K562 (cell line): ENCODE results near the gene ABCC5. TPM values are rescaled to one million over a fixed set of nuclear protein-coding genes. Genes with fewer than 3 reads are reported as not detected.

ENCODE experiments used
- ATAC-seq: fragments of 200-7000 bp; cut with Tn5 transposase; 3 replicates; pipeline ENCODE4 v1.9.1; 2020; ENCODE audit warnings: moderate library complexity
- BruUV-seq: library from RNA; stranded (reverse); fragments of 400-500 nt; replicated peaks from 2 replicates; lab custom pipeline; 2021; lab: Mats Ljungman, UMichigan
- CTCF ChIA-PET: fragments of 300-600 bp; formaldehyde crosslinking; extraction: SDS; loops from one replicate; lab custom pipeline; 2021; ENCODE audit warnings: low intra/inter-chr PET ratio; lab: Yijun Ruan, JAX
- POLR2A ChIA-PET: fragments of 300-600, 350-650 bp; sonication (Branson Sonifier 250); formaldehyde crosslinking; extraction: SDS; loops from one replicate; lab custom pipeline; 2021; ENCODE audit warnings: antibody characterized with exemption, inconsistent platforms; lab: Yijun Ruan, JAX
- DNase-seq, 4 experiments: peaks; one replicate each; pipeline versions ENCODE4 v3.0.0 to v3.0.0-alpha.2; 2011 to 2018; ENCODE audit warnings: low spot score in 3 of 4, mixed read lengths in 3 of 4; ENCODE audit errors: extremely low read depth in 1 of 4
- FAIRE-seq: peaks from 2 replicates; lab custom pipeline; 2011; peaks lifted over from hg19 to GRCh38; lab: Jason Lieb, UNC
- H2AFZ ChIP-seq: 2 replicates; pipeline ENCODE4 v1.6.0; 2011; ENCODE audit warnings: low read depth, low read length, control low read depth, inconsistent platforms
- H3K27ac ChIP-seq: fragments of 200-600 bp; 3 replicates; pipeline ENCODE4 v1.8.0; 2011; ENCODE audit warnings: low read depth, mild to moderate bottlenecking, control low read depth, inconsistent platforms, low read length, moderate library complexity, mixed read lengths; ENCODE audit errors: extremely low read depth
- H3K27me3 ChIP-seq, 2 experiments: fragments of 300-600 bp in 1 of 2; 2 replicates in 1 of 2; 3 replicates in 1 of 2; pipeline versions ENCODE4 v1.6.0 to v1.8.0; 2011; ENCODE audit warnings: inconsistent platforms in 2 of 2, low read length in 2 of 2, mild to moderate bottlenecking in 1 of 2, mixed read lengths in 1 of 2, moderate library complexity in 1 of 2; ENCODE audit not compliant: control insufficient read depth in 2 of 2, insufficient read depth in 2 of 2
- H3K36me3 ChIP-seq: fragments of 300-600 bp; 3 replicates; pipeline ENCODE4 v1.8.0; 2011; ENCODE audit warnings: mild to moderate bottlenecking, low read length, inconsistent platforms; ENCODE audit not compliant: control insufficient read depth, insufficient read depth
- H3K4me1 ChIP-seq, 2 experiments: fragments of 200-600 bp in 1 of 2; replicated peaks in 1 of 2; 2 replicates in 1 of 2; 3 replicates in 1 of 2; pipeline versions ENCODE4 v1.5.1 to v1.8.0; 2011; ENCODE audit warnings: inconsistent platforms in 2 of 2, low read length in 2 of 2, mild to moderate bottlenecking in 1 of 2, mixed read lengths in 1 of 2, moderate library complexity in 1 of 2; ENCODE audit not compliant: control insufficient read depth in 2 of 2, insufficient read depth in 2 of 2
- H3K4me2 ChIP-seq: 2 replicates; pipeline ENCODE4 v1.6.1; 2011; ENCODE audit warnings: low read length, control low read depth, inconsistent platforms, mixed read lengths; ENCODE audit not compliant: insufficient read depth
- H3K4me3 ChIP-seq: fragments of 200-600 bp; sonication (generic), shearing (Covaris generic); 2 replicates; pipeline ENCODE4 v1.5.1; 2016; ENCODE audit warnings: control low read depth, inconsistent platforms
- H3K79me2 ChIP-seq: fragments of 200-600 bp; 3 replicates; pipeline ENCODE4 v1.8.0; 2011; ENCODE audit warnings: low read length, inconsistent platforms; ENCODE audit not compliant: control insufficient read depth, insufficient read depth
- H3K9ac ChIP-seq, 2 experiments: 2 replicates each; pipeline versions ENCODE4 v1.6.0 to v1.6.1; 2011; ENCODE audit warnings: low read depth in 2 of 2, low read length in 2 of 2, control low read depth in 1 of 2, inconsistent platforms in 1 of 2, mild to moderate bottlenecking in 1 of 2, mixed read lengths in 1 of 2; ENCODE audit not compliant: insufficient read depth in 1 of 2
- H3K9me1 ChIP-seq: one replicate; pipeline ENCODE4 v1.6.0; 2011; ENCODE audit warnings: inconsistent platforms, mild to moderate bottlenecking, low read length, moderate library complexity; ENCODE audit not compliant: control insufficient read depth, insufficient read depth
- H3K9me3 ChIP-seq: replicated peaks from 2 replicates; pipeline ENCODE4 v1.5.1; 2011; ENCODE audit warnings: low read depth, low read length, inconsistent platforms; ENCODE audit not compliant: control insufficient read depth, insufficient read depth
- H4K20me1 ChIP-seq: replicated peaks from 2 replicates; pipeline ENCODE4 v1.6.1; 2011; ENCODE audit warnings: low read length, inconsistent platforms, mixed read lengths; ENCODE audit not compliant: control insufficient read depth, insufficient read depth
- AFF1 ChIP-seq, 2 experiments: fragments of 450-650 bp; IDR thresholded peaks; 2 replicates each; pipeline ENCODE4 v1.6.1; 2018; ENCODE audit warnings: mild to moderate bottlenecking in 2 of 2, low read depth in 1 of 2; ENCODE audit not compliant: partially characterized antibody in 2 of 2
- CBX2 ChIP-seq: fragments of 200-600 bp; sonication (generic); IDR thresholded peaks from one replicate; pipeline ENCODE4 v1.6.1; 2012; ENCODE audit warnings: mild to moderate bottlenecking, low read length, inconsistent platforms; ENCODE audit not compliant: insufficient read depth, poor library complexity, severe bottlenecking
- CHCHD3 ChIP-seq: fragments of 250-450 bp; sonication (Bioruptor Pico); IDR thresholded peaks from 2 replicates; pipeline ENCODE4 v2.1.2; 2022; ENCODE audit warnings: mild to moderate bottlenecking
- CREB3L1 ChIP-seq: fragments of 450-650 bp; IDR thresholded peaks from 2 replicates; pipeline ENCODE4 v1.6.1; 2014; ENCODE audit warnings: low read depth, mild to moderate bottlenecking, moderate library complexity, borderline replicate concordance
- KLF10 ChIP-seq: fragments of 250-450 bp; sonication (Bioruptor Pico); IDR thresholded peaks from 2 replicates; pipeline ENCODE4 v1.6.1; 2021; ENCODE audit warnings: matching md5 sums
- MXD1 ChIP-seq: fragments of 250-450 bp; sonication (Bioruptor Pico); IDR thresholded peaks from 2 replicates; pipeline ENCODE4 v1.8.0; 2021; ENCODE audit warnings: borderline replicate concordance, mild to moderate bottlenecking, moderate library complexity; ENCODE audit not compliant: poor library complexity, severe bottlenecking
- POLR2A ChIP-seq: fragments of 450-650 bp; conservative IDR thresholded peaks from 2 replicates; pipeline ENCODE4 v1.6.1; 2016
- SIX5 ChIP-seq, 2 experiments: IDR thresholded peaks; 2 replicates each; pipeline ENCODE4 v1.6.1; 2011; ENCODE audit warnings: low read length in 2 of 2, borderline replicate concordance in 1 of 2, low read depth in 1 of 2, mild to moderate bottlenecking in 1 of 2, moderate library complexity in 1 of 2; ENCODE audit not compliant: insufficient read depth in 1 of 2
- SMAD1 ChIP-seq: fragments of 150-350 bp; IDR thresholded peaks from 2 replicates; pipeline ENCODE4 v1.6.1; 2014; ENCODE audit warnings: low read length, low read depth; ENCODE audit not compliant: partially characterized antibody
- TSC22D4 ChIP-seq: fragments of 450-650 bp; IDR thresholded peaks from 2 replicates; pipeline ENCODE4 v1.6.1; 2016; ENCODE audit warnings: missing genetic modification characterization, missing biosample characterization, control low read depth
- XRCC3 ChIP-seq: fragments of 450-650 bp; IDR thresholded peaks from 2 replicates; pipeline ENCODE4 v1.6.1; 2017; ENCODE audit warnings: mild to moderate bottlenecking, moderate library complexity
- ZNF263 ChIP-seq: sonication (generic); formaldehyde crosslinking; IDR thresholded peaks from 2 replicates; pipeline ENCODE4 v1.8.0; 2022; ENCODE audit warnings: mild to moderate bottlenecking, missing genetic modification reagents, borderline replicate concordance
- ZNF77 ChIP-seq: fragments of 250-450 bp; sonication (Bioruptor Pico); IDR thresholded peaks from 2 replicates; pipeline ENCODE4 v1.5.0; 2020
- whole genome bisulfite sequencing: fragments of 100-300 bp; shearing (Covaris generic); methylation state at CpG from one replicate; pipeline ENCODE4 v1.1.6; 2016; ENCODE audit warnings: low coverage, mixed read lengths; ENCODE audit not compliant: insufficient coverage; ENCODE audit errors: missing lambda C conversion rate; 5-methylcytosine and 5-hydroxymethylcytosine counted together
- in situ Hi-C: fragments of 300-500 bp; cut with MboI; formaldehyde crosslinking; loops from 4 replicates; pipeline ENCODE4 v1.15.0; 2018; ENCODE audit warnings: inconsistent platforms, mixed read lengths
- intact Hi-C: fragments of 100-400 bp; cut with micrococcal nuclease; formaldehyde crosslinking; loops from 2 replicates; pipeline ENCODE4 v1.14.2; 2022
- polyA plus RNA-seq, 8 experiments: library from polyadenylated mRNA; depleted of rRNA in 4 of 8; stranded (reverse) in 5 of 8; unstranded in 3 of 8; fragments of >200 nt; fragmentation: Nextera tagmentation in 2 of 8; fragmentation: Illumina TruSeq in 1 of 8; extraction: Ambion mirVana in 2 of 8; extraction: Trizol in 1 of 8; gene quantifications; 2 replicates each; pipeline versions ENCODE4 v1.2.1 to v1.2.3, GENCODE V29; 2011 to 2014; ENCODE audit warnings: inconsistent platforms in 1 of 8, missing spikeins in 1 of 8
- total RNA-seq, 7 experiments: library from RNA; depleted of rRNA in 6 of 7; stranded (reverse); fragments of >200 nt in 6 of 7; fragmentation: Illumina TruSeq in 2 of 7; extraction: Trizol in 2 of 7; gene quantifications; 2 replicates each; pipeline versions ENCODE4 v1.2.1 to v1.2.3, GENCODE V29; 2011 to 2021; ENCODE audit warnings: low replicate concordance in 1 of 7

The ABCC5 gene
- total and polyA plus RNA-seq, 9 of the 15 experiments (the other 6 are each of a cell fraction or from before 2014, with no cell fraction given), result 22.0 to 53.0 (median 41.9) TPM

- Histone ChIP-seq H3K27ac (no peak overlapping the region), H3K9me3 (no peaks in the 10 kb centered on the region), H4K20me1 (no peaks in the 10 kb centered on the region), H3K27me3 (no peaks in the 10 kb centered on the region), H3K9me1 (no peaks in the 10 kb centered on the region), H3K4me3 (no peak overlapping the region), H3K79me2 (0 out of 3 replicates have a peak, but pooled peaks cover 10% of the 10 kb centered on the region), H3K4me2 (no peak overlapping the region), H3K36me3 (peaks cover 86% of the 10 kb centered on the region), H2AFZ (no peak overlapping the region), H3K9ac (no peak overlapping the region), H3K4me1 (peaks cover 10 to 15% of the 10 kb centered on the region in 2 experiments; a peak in 4 of 5 replicates)
- in situ Hi-C loops, result no loop called here
- no peak for ATAC-seq
- 86% methylated on average over 11 of the region's 11 CpGs for WGBS
- CTCF ChIA-PET, result no interaction called here
- BruUV-seq, result no TSS peak
- intact Hi-C loops, result no loop called here
- FAIRE-seq, result no peak
- POLR2A ChIA-PET, result no interaction called here
- DNase-seq, result no peak
- TF ChIP-seq TSC22D4 (no peak), ZNF263 (CRISPR knock-in tag) (no peak), XRCC3 (no peak), CHCHD3 (CRISPR knock-in tag) (no peak), CREB3L1 (no peak), POLR2A (no peak), KLF10 (CRISPR knock-in tag) (no peak), CBX2 (no peak), MXD1 (CRISPR knock-in tag) (no peak), ZNF77 (no peak), SMAD1 (no peak), SIX5 (IDR thresholded peaks at IDR 0.05; ENCODE audit: borderline replicate concordance in 1 of 2, insufficient read depth in 1 of 2, low read depth in 1 of 2, low read length in 2 of 2) (no peak), AFF1 (IDR thresholded peaks at IDR 0.05; ENCODE audit: low read depth in 1 of 2, partially characterized antibody in 2 of 2) (no peak)
These were observed 32.6 kb downstream of the ABCC5 start for GRCh38 chr3:183984749-183985729.
